H1 (cell line): ENCODE data around the gene MAML3. TPM values are rescaled to one million over a fixed set of nuclear protein-coding genes. Genes with fewer than 3 reads are reported as not detected.

ENCODE experiments used
- CTCF ChIA-PET: fragments of 300-600 bp; sonication (Branson Sonifier 250); formaldehyde crosslinking; loops from one replicate; lab custom pipeline; 2021; ENCODE audit not compliant: partially characterized antibody; lab: Charles Lee
- POLR2A ChIA-PET: fragments of 300-600 bp; sonication (Branson Sonifier 250); formaldehyde crosslinking; loops from one replicate; lab custom pipeline; 2021; ENCODE audit warnings: inconsistent platforms; ENCODE audit not compliant: partially characterized antibody; lab: Charles Lee
- DNase-seq, 2 experiments: peaks; one replicate each; pipeline versions ENCODE4 v3.0.0 to v3.0.0-alpha.2; 2010 to 2022; ENCODE audit warnings: low spot score in 2 of 2, low read depth in 1 of 2, mixed read lengths in 1 of 2
- FAIRE-seq: peaks from 2 replicates; lab custom pipeline; 2011; peaks lifted over from hg19 to GRCh38; lab: Jason Lieb, UNC
- H2AFZ ChIP-seq: 2 replicates; pipeline ENCODE4 v1.8.1; 2012; ENCODE audit warnings: low read length, inconsistent platforms
- H2AK5ac ChIP-seq: 2 replicates; pipeline ENCODE4 v1.6.1; 2013; ENCODE audit warnings: low read depth, low read length
- H2BK120ac ChIP-seq: replicated peaks from 2 replicates; pipeline ENCODE3; 2013; ENCODE audit warnings: low read depth, low read length, inconsistent platforms
- H2BK12ac ChIP-seq: 2 replicates; pipeline ENCODE4 v1.6.1; 2013; ENCODE audit warnings: low read depth, low read length
- H2BK15ac ChIP-seq: 2 replicates; pipeline ENCODE4 v1.6.1; 2013; ENCODE audit warnings: low read length
- H2BK20ac ChIP-seq: 2 replicates; pipeline ENCODE4 v1.6.1; 2013; ENCODE audit warnings: low read length
- H2BK5ac ChIP-seq: 2 replicates; pipeline ENCODE4 v1.6.1; 2013; ENCODE audit warnings: low read depth, low read length
- H3K14ac ChIP-seq: 2 replicates; pipeline ENCODE4 v1.6.1; 2013; ENCODE audit warnings: inconsistent platforms; ENCODE audit not compliant: insufficient read length
- H3K18ac ChIP-seq: 2 replicates; pipeline ENCODE4 v1.6.1; 2013; ENCODE audit warnings: low read length; ENCODE audit errors: extremely low read depth
- H3K23ac ChIP-seq: 2 replicates; pipeline ENCODE4 v1.6.1; 2013; ENCODE audit warnings: inconsistent platforms; ENCODE audit not compliant: insufficient read length
- H3K23me2 ChIP-seq: 2 replicates; pipeline ENCODE4 v1.6.1; 2013; ENCODE audit warnings: low read depth, low read length
- H3K27ac ChIP-seq: 2 replicates; pipeline ENCODE4 v1.6.1; 2011; ENCODE audit warnings: low read depth, low read length, inconsistent platforms
- H3K27me3 ChIP-seq, 4 experiments: replicated peaks in 1 of 4; 1 replicate in 1 of 4; 2 replicates in 3 of 4; pipeline versions ENCODE4 v1.6.1 to v1.8.1; 2011 to 2013; ENCODE audit warnings: low read length in 3 of 4, mild to moderate bottlenecking in 3 of 4, inconsistent platforms in 2 of 4, mixed read lengths in 2 of 4, moderate library complexity in 1 of 4; ENCODE audit not compliant: control insufficient read depth in 3 of 4, insufficient read depth in 3 of 4; ENCODE audit errors: extremely low read depth in 1 of 4
- H3K36me3 ChIP-seq, 4 experiments: 2 replicates each; pipeline versions ENCODE4 v1.6.1 to v1.8.1; 2011 to 2013; ENCODE audit warnings: mild to moderate bottlenecking in 4 of 4, low read length in 3 of 4, moderate library complexity in 2 of 4, control low read depth in 1 of 4, inconsistent platforms in 1 of 4; ENCODE audit not compliant: insufficient read depth in 4 of 4, control insufficient read depth in 2 of 4
- H3K4ac ChIP-seq: replicated peaks from 2 replicates; pipeline ENCODE3; 2013; ENCODE audit warnings: low read length, low read depth, mixed read lengths, inconsistent platforms; ENCODE audit not compliant: insufficient read length
- H3K4me1 ChIP-seq, 4 experiments: replicated peaks in 1 of 4; 1 replicate in 1 of 4; 2 replicates in 3 of 4; pipeline versions ENCODE4 v1.6.1 to v1.8.1; 2011 to 2013; ENCODE audit warnings: low read length in 3 of 4, inconsistent platforms in 2 of 4, mixed read lengths in 1 of 4; ENCODE audit not compliant: insufficient read depth in 4 of 4, control insufficient read depth in 3 of 4
- H3K4me2 ChIP-seq, 2 experiments: 2 replicates each; pipeline versions ENCODE4 v1.6.1 to v1.8.1; 2011 to 2013; ENCODE audit warnings: low read depth in 2 of 2, low read length in 2 of 2, control low read depth in 1 of 2, inconsistent platforms in 1 of 2, mild to moderate bottlenecking in 1 of 2; ENCODE audit not compliant: insufficient read depth in 1 of 2
- H3K4me3 ChIP-seq, 4 experiments: fragments of 200-600, 300-600 bp in 1 of 4; sonication (generic), shearing (Covaris generic), sonication (Bioruptor Twin) in 1 of 4; 2 replicates each; pipeline versions ENCODE4 v1.5.1 to v1.8.1; 2011 to 2016; ENCODE audit warnings: low read length in 4 of 4, low read depth in 3 of 4, control low read depth in 2 of 4, inconsistent platforms in 2 of 4, mild to moderate bottlenecking in 2 of 4, mixed read lengths in 1 of 4, moderate library complexity in 1 of 4; ENCODE audit not compliant: insufficient read depth in 2 of 4; ENCODE audit errors: extremely low read depth in 1 of 4
- H3K56ac ChIP-seq: replicated peaks from 2 replicates; pipeline ENCODE3; 2013; ENCODE audit warnings: low read depth, mild to moderate bottlenecking, mixed read lengths, low read length, inconsistent platforms; ENCODE audit not compliant: insufficient read length
- H3K79me1 ChIP-seq: 2 replicates; pipeline ENCODE4 v1.6.1; 2013; ENCODE audit warnings: low read depth, low read length, control low read depth
- H3K79me2 ChIP-seq, 2 experiments: 2 replicates each; pipeline versions ENCODE4 v1.6.1 to v1.8.1; 2012 to 2013; ENCODE audit warnings: low read length in 2 of 2, mild to moderate bottlenecking in 2 of 2, inconsistent platforms in 1 of 2; ENCODE audit not compliant: insufficient read depth in 2 of 2, control insufficient read depth in 1 of 2
- H3K9ac ChIP-seq, 4 experiments: replicated peaks in 1 of 4; 1 replicate in 1 of 4; 2 replicates in 3 of 4; pipeline versions ENCODE4 v1.6.1 to v1.8.1; 2011 to 2013; ENCODE audit warnings: low read depth in 3 of 4, low read length in 3 of 4, control low read depth in 2 of 4, mild to moderate bottlenecking in 2 of 4, moderate library complexity in 2 of 4, inconsistent platforms in 1 of 4; ENCODE audit errors: extremely low read depth in 1 of 4
- H3K9me3 ChIP-seq, 2 experiments: 2 replicates each; pipeline versions ENCODE4 v1.6.1 to v1.8.1; 2012 to 2013; ENCODE audit warnings: mild to moderate bottlenecking in 2 of 2, moderate library complexity in 2 of 2, control low read depth in 1 of 2, inconsistent platforms in 1 of 2, low read depth in 1 of 2, low read length in 1 of 2, mixed read lengths in 1 of 2; ENCODE audit not compliant: insufficient read depth in 2 of 2
- H4K20me1 ChIP-seq, 2 experiments: replicated peaks in 1 of 2; 2 replicates each; pipeline versions ENCODE3 to v1.8.1; 2011 to 2013; ENCODE audit warnings: inconsistent platforms in 2 of 2, low read length in 2 of 2, mild to moderate bottlenecking in 1 of 2; ENCODE audit not compliant: insufficient read depth in 2 of 2, control insufficient read depth in 1 of 2
- H4K5ac ChIP-seq: 2 replicates; pipeline ENCODE4 v1.6.1; 2013; ENCODE audit warnings: low read length, low read depth, mixed read lengths, inconsistent platforms; ENCODE audit not compliant: insufficient read length
- H4K8ac ChIP-seq: 2 replicates; pipeline ENCODE4 v1.8.0; 2013; ENCODE audit warnings: mild to moderate bottlenecking, moderate library complexity, low read length, inconsistent platforms; ENCODE audit not compliant: insufficient read depth; ENCODE audit errors: extremely low read depth
- H4K91ac ChIP-seq: replicated peaks from 2 replicates; pipeline ENCODE3; 2013; ENCODE audit warnings: low read length, mixed read lengths, inconsistent platforms; ENCODE audit not compliant: insufficient read length
- BCL11A ChIP-seq, 2 experiments: IDR thresholded peaks; one replicate each; pipeline ENCODE4 v1.6.1; 2011; ENCODE audit warnings: low read depth in 2 of 2, low read length in 2 of 2, mild to moderate bottlenecking in 2 of 2
- CHD2 ChIP-seq: IDR thresholded peaks from 2 replicates; pipeline ENCODE4 v1.6.1; 2012; ENCODE audit warnings: low read length, improper control_type of control experiment
- HDAC6 ChIP-seq: IDR thresholded peaks from one replicate; pipeline ENCODE4 v1.7.1; 2012; ENCODE audit warnings: low read depth, mild to moderate bottlenecking, inconsistent platforms, low read length, moderate library complexity
- JUN ChIP-seq: IDR thresholded peaks from 2 replicates; pipeline ENCODE4 v1.6.1; 2011; ENCODE audit warnings: low read depth, mild to moderate bottlenecking, improper control_type of control experiment, low read length
- POU5F1 ChIP-seq: IDR thresholded peaks from 2 replicates; pipeline ENCODE4 v1.6.1; 2011; ENCODE audit warnings: low read depth, mild to moderate bottlenecking, low read length, moderate library complexity
- RFX5 ChIP-seq: IDR thresholded peaks from 2 replicates; pipeline ENCODE4 v1.6.1; 2011; ENCODE audit warnings: low read depth, low read length, improper control_type of control experiment, borderline replicate concordance
- SP4 ChIP-seq: IDR thresholded peaks from 2 replicates; pipeline ENCODE4 v1.6.1; 2012; ENCODE audit warnings: low read length, inconsistent platforms
- ZNF274 ChIP-seq: IDR thresholded peaks from 2 replicates; pipeline ENCODE4 v1.7.0; 2012; ENCODE audit warnings: low read length, borderline replicate concordance; ENCODE audit errors: extremely low read depth
- WGBS, 2 experiments: shearing (Covaris generic) in 1 of 2; methylation state at CpG; one replicate each; pipeline versions ENCODE4 v1.1.6 to v1.1.7; 2013 to 2015; ENCODE audit warnings: low lambda C conversion rate in 2 of 2, mixed read lengths in 2 of 2, inconsistent platforms in 1 of 2, low coverage in 1 of 2, missing lambda C conversion rate in 1 of 2; ENCODE audit not compliant: insufficient replicate concordance in 2 of 2, insufficient coverage in 1 of 2, insufficient read length in 1 of 2; ENCODE audit errors: extremely low coverage in 1 of 2, missing lambda C conversion rate in 1 of 2; 5-methylcytosine and 5-hydroxymethylcytosine counted together
- polyA plus RNA-seq, 7 experiments: library from polyadenylated mRNA; depleted of rRNA in 3 of 7; stranded (reverse) in 5 of 7; unstranded in 2 of 7; fragments of >200 nt in 5 of 7; fragments of 200-250 nt in 2 of 7; gene quantifications; 1 replicate in 5 of 7; 2 replicates in 1 of 7; 4 replicates in 1 of 7; pipeline versions ENCODE4 v1.2.1 to v1.2.3, GENCODE V29; 2011 to 2013; ENCODE audit warnings: missing spikeins in 2 of 7, mixed read lengths in 2 of 7
- total RNA-seq: library from RNA; stranded (reverse); fragmentation: NEBNext Ultra II Directional; extraction: Animal tissue kit (Norgen Biotek cat#: 25700); gene quantifications from 2 replicates; pipeline ENCODE4 v1.2.1, GENCODE V29; 2021

The MAML3 gene
- total and polyA plus RNA-seq, 2 of the 8 experiments (the other 6 are each of a cell fraction or from before 2014, with no cell fraction given): 2.1 to 5.7 TPM

GRCh38 chr4:139922406-139923024 is 231.5 kb downstream of the MAML3 start:
- Histone ChIP-seq H4K5ac (no peak overlapping the region), H2BK20ac (no peak overlapping the region), H4K91ac (no peak overlapping the region), H2AFZ (no peak overlapping the region), H4K8ac (no peak overlapping the region), H2BK120ac (no peak overlapping the region), H3K4me1 (peaks cover 0 to 15% (median 9%) of the 10 kb centered on the region in 4 experiments; a peak in 4 of 7 replicates), H3K4me3 (no peak overlapping the region), H3K4me2 (peak overlapping the region in 1 of 2 experiments; percentile 12; a peak in 3 of 4 replicates), H3K4ac (no peak overlapping the region), H3K23ac (no peak overlapping the region), H3K27me3 (no peaks in the 10 kb centered on the region; a peak in 2 of 7 replicates), H3K23me2 (no peaks in the 10 kb centered on the region), H2BK12ac (no peak overlapping the region), H3K27ac (no peak overlapping the region), H3K36me3 (no peaks in the 10 kb centered on the region), H3K9ac (no peak overlapping the region), H2AK5ac (no peak overlapping the region), H3K79me2 (no peaks in the 10 kb centered on the region), H4K20me1 (no peaks in the 10 kb centered on the region), H3K9me3 (no peaks in the 10 kb centered on the region), H2BK5ac (no peak overlapping the region), H2BK15ac (no peak overlapping the region), H3K18ac (no peak overlapping the region), H3K56ac (no peak overlapping the region), H3K14ac (no peak overlapping the region), H3K79me1 (no peaks in the 10 kb centered on the region)
- DNase-seq: no peak
- ChIA-PET CTCF (interaction anchor here (0.6 to 1.9 kb wide), 10 partner anchors 8 to 224 kb away, joined by 3 to 8 read pairs (median 3); no protein-coding TSS in a partner anchor), POLR2A (no interaction called here)
- FAIRE-seq: no peak
- WGBS, 2 experiments: 60% methylated on average over 6 of the region's 6 CpGs; no CpG with 5 or more reads in 1 of the 2 experiments
- TF ChIP-seq RFX5 (no peak), BCL11A (IDR thresholded peaks at IDR 0.05; ENCODE audit: low read depth in 2 of 2, low read length in 2 of 2) (no peak), ZNF274 (no peak), JUN (no peak), HDAC6 (no peak), SP4 (no peak), CHD2 (no peak), POU5F1 (no peak)
